Mesothelial cell of epicardium (in vitro differentiated cells): Measurements from ENCODE around the gene SOWAHD. TPM values are rescaled to one million over a fixed set of nuclear protein-coding genes. Genes with fewer than 3 reads are reported as not detected.
A peak's percentile ranks its signal among the peaks of the same experiment; 100 is the strongest.
"Not testable (repeated sequence)": the region's sequence is repeated elsewhere in the genome, so short reads cannot be mapped to it uniquely, and the experiment has no call there.

ENCODE experiments used
- DNase-seq, 2 experiments: peaks; one replicate each; pipeline ENCODE4 v3.0.0; 2021; ENCODE audit warnings: low spot score in 2 of 2; ENCODE audit not compliant: unreplicated experiment in 2 of 2
- H3K27ac Mint-ChIP-seq: 2 replicates; pipeline ENCODE4 v1.8.0; 2021; ENCODE audit warnings: mixed read lengths
- H3K27me3 Mint-ChIP-seq: 2 replicates; pipeline ENCODE4 v1.8.0; 2021; ENCODE audit warnings: low read depth, mixed read lengths
- H3K36me3 Mint-ChIP-seq: 2 replicates; pipeline ENCODE4 v1.8.0; 2021; ENCODE audit warnings: mixed read lengths
- H3K4me1 Mint-ChIP-seq: 2 replicates; pipeline ENCODE4 v1.8.0; 2021; ENCODE audit warnings: mixed read lengths
- H3K4me3 Mint-ChIP-seq: 2 replicates; pipeline ENCODE4 v1.8.0; 2021; ENCODE audit warnings: mild to moderate bottlenecking, moderate library complexity, mixed read lengths
- H3K9me3 Mint-ChIP-seq: 2 replicates; pipeline ENCODE4 v1.8.0; 2021; ENCODE audit warnings: mixed read lengths
- total RNA-seq: library from RNA; stranded (reverse); gene quantifications from 3 replicates; pipeline ENCODE4 v1.2.1, GENCODE V29; 2021
- TF ChIP-seq, protein P1 (sequence below): fragments of 200-600 bp; sonication (generic); IDR thresholded peaks from one replicate; pipeline ENCODE4 v1.5.0; 2021; ENCODE audit warnings: antibody characterized with exemption; ENCODE audit not compliant: unreplicated experiment

The SOWAHD gene
- total RNA-seq, 1 donor from 2014 or later: not detected

DNA sequence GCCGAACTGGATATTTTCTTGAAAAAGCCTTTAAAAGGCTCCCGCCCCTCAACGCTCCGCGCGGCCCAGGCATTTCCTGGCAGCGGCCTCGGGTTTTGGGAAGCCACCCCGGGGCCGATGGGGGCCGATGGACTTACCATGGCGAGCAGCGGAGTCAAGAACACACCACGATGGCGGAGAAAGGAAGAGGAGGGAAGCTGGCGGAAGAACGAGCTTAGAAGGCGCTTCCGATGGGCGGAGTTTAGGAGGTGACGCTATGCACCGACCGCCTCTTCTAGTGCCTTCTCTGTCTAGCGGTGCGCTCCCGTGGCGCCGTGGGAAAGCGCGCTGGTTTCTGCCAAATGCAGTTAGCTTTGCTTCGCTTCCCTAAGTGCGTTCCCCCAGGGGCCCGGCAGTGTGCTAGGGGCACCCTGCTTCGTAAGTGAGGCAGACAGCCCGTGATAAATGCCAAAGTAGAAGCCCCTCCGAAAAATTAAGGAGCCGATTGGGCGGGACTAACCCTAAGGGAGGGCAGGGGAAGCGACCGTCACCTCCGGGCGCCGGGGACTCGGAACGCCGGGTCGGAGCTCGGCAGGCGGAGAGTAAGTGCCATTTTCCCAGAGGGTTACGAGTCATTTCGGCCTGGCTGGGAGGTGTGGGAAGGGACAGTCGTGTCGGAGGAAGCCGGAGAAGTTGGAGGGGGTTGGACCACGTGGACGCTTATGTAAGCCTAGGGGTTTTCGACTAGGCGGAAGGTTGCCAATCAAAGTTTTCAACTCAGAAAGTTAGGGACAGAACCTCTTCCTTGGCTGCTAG lies 33.2 kb downstream of the SOWAHD start, which contains the start of gene RPL39:
RPL39 (minus strand) TSS at position 194 of the 795 bp plus-strand sequence; CDS start at position 140, 54 bp downstream.
- H3K9me3 Mint-ChIP-seq: peaks cover 4% of the 10 kb centered on the region
- H3K36me3 Mint-ChIP-seq: peaks cover 2% of the 10 kb centered on the region
- no peaks in the 10 kb centered on the region for H3K27me3 Mint-ChIP-seq
- peak within 1 kb of the TSS; percentile 97 for H3K27ac Mint-ChIP-seq
- H3K4me3 Mint-ChIP-seq: peak within 1 kb of the TSS; percentile 94
- peak; percentile 57 to 75 for DNase-seq
- H3K4me1 Mint-ChIP-seq: peaks cover 15% of the 10 kb centered on the region
- TF ChIP-seq, protein P1, sequence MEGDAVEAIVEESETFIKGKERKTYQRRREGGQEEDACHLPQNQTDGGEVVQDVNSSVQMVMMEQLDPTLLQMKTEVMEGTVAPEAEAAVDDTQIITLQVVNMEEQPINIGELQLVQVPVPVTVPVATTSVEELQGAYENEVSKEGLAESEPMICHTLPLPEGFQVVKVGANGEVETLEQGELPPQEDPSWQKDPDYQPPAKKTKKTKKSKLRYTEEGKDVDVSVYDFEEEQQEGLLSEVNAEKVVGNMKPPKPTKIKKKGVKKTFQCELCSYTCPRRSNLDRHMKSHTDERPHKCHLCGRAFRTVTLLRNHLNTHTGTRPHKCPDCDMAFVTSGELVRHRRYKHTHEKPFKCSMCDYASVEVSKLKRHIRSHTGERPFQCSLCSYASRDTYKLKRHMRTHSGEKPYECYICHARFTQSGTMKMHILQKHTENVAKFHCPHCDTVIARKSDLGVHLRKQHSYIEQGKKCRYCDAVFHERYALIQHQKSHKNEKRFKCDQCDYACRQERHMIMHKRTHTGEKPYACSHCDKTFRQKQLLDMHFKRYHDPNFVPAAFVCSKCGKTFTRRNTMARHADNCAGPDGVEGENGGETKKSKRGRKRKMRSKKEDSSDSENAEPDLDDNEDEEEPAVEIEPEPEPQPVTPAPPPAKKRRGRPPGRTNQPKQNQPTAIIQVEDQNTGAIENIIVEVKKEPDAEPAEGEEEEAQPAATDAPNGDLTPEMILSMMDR: no peak

DNA sequence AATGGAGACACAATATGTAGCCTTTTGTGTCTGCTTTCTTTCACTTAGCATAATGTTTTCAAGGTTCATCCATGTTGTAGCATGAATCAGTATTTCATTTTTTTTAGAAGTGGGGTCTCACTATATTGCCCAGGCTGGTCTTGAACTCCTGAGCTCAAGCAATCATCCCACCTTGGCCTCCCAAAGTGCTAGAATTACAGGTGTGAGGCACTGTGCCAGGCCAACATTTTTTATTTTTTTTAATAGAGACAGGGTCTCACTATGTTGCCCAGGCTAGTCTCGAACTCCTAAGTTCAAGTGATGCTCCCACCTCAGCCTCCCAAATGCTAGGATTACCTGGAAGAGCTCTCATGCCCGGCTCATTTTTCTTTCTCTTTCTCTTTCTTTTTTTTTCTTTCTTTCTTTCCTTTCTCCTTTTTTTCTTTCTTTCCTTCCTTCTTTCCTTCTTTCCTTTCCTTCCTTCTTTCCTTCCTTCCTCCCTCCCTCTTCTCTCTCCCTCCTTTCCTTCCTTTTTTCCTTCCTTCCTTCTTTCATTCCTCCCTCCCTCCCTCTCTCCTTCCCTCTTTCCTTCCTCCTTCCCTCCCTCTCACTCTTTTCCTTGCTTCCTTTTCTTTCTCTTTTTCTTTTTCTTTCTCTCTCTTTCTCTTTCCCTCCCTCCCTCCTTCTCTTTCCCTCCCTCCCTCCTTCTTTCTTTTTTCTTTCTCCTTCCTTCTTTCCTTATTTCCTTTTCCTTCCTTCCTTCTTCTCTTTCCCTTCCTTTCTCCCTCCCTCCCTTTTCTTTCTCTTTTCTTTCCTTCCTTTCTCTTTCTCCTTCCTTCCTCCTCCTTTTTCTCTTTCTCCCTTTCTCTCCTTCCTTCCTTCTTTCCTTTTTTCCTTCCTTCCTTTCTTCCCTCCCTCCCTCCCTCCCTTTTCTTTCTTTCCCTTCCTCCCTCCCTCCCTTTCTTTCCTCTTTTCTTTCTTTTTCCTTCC lies 43.1 kb downstream of the SOWAHD start:
- no peak for DNase-seq
- Mint-ChIP-seq H3K9me3 (peaks cover 23% of the 10 kb centered on the region), H3K36me3 (peaks cover 2% of the 10 kb centered on the region), H3K27ac (no peak overlapping the region), H3K4me3 (no peak overlapping the region), H3K4me1 (no peaks in the 10 kb centered on the region), H3K27me3 (no peaks in the 10 kb centered on the region)
- TF ChIP-seq, protein P1: no peak

DNA sequence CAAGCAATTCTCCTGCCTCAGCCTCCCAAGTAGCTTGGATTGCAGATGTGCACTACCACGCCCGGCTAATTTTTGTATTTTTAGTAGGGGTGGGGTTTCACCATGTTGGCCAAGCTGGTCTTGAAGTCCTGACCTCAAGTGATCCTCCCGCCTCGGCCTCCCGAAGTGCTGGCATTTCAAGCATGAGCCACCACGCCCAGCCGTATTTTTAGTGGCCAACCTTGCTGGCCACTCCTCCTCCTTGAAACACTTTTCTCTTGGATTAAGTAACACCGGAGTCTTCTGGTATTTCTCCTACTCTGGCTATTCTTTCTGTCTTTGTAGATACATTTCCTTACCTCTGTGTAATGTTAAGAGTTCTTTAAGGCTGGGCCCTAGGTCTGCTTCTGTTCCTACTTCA lies 44.2 kb downstream of the SOWAHD start:
- H3K36me3 Mint-ChIP-seq: peaks cover 2% of the 10 kb centered on the region
- H3K27ac Mint-ChIP-seq: no peak overlapping the region
- TF ChIP-seq, protein P1: no peak
- H3K4me1 Mint-ChIP-seq: no peaks in the 10 kb centered on the region
- H3K4me3 Mint-ChIP-seq: no peak overlapping the region
- H3K27me3 Mint-ChIP-seq: no peaks in the 10 kb centered on the region
- no peak for DNase-seq
- H3K9me3 Mint-ChIP-seq: peaks cover 28% of the 10 kb centered on the region

DNA sequence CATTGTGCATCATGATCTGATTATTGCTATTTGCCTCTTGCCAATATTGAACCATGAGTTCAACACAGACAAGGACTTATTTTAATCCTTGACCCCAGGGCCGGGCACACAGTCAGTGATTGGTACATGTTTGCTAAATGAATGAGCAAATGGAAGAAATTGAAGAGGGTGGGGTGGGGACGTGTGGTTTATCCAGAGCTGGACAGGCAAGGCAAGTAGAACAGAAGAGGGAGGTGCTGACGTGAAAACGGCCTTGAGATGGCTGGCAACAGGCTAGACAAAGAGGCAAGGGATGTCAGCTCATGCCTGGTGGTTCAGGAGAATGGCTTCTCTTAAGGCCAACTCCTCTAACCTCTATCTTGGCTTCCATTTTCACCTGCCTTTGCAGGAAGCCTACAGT lies 50.1 kb downstream of the SOWAHD start:
- not testable (repeated sequence) for H3K36me3 Mint-ChIP-seq, H3K27ac Mint-ChIP-seq, H3K4me1 Mint-ChIP-seq, H3K4me3 Mint-ChIP-seq, H3K27me3 Mint-ChIP-seq, DNase-seq
- H3K9me3 Mint-ChIP-seq: peaks cover 30% of the 10 kb centered on the region

DNA sequence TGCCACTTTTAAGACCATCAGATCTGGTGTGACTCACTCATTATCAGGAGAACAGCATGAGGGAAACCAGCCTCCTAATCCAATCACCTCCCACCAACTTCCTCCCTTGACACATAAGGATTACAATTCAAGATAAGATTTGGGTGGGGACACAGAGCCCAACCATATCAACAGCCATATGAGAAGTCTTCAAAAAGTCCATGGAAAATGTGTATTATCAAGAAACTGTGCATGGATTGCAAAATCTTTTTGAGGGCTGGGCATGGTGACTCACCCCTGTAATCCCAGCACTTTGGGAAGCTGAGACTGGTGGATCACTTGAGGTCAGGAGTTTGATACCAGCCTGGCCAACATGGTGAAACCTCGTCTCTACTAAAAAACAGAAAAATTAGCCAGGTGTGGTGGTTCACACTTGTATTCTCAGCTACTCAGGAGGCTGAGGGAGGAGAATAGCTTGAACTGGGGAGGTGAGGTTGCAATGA lies 50.8 kb downstream of the SOWAHD start:
- Mint-ChIP-seq H3K4me3 (no peak overlapping the region), H3K4me1 (no peaks in the 10 kb centered on the region), H3K27me3 (no peaks in the 10 kb centered on the region), H3K36me3 (peaks cover 2% of the 10 kb centered on the region), H3K9me3 (peaks cover 30% of the 10 kb centered on the region), H3K27ac (no peak overlapping the region)
- DNase-seq: no peak
- TF ChIP-seq, protein P1: no peak

Other genes starting within 250 kb of the SOWAHD start
- 21.6 to 24.9 TPM (median 22.3 TPM) in 3 replicates for gene STEEP1, start 193.2 kb upstream of the SOWAHD start, total RNA-seq
- 48.8 to 54.1 TPM (median 50.1 TPM) in 3 replicates for gene UBE2A, start 184.0 kb upstream of the SOWAHD start, total RNA-seq
- 11.0 to 11.6 TPM (median 11.0 TPM) in 3 replicates for gene NKRF, start 152.2 kb upstream of the SOWAHD start, total RNA-seq
- gene SEPTIN6, start 65.4 kb upstream of the SOWAHD start, total RNA-seq: 57.6 to 62.7 TPM (median 58.1 TPM) in 3 replicates
- gene RPL39, start 33.0 kb downstream of the SOWAHD start, total RNA-seq: 2,086 to 2,208 TPM (median 2,190 TPM) in 3 replicates
- gene UPF3B, start 94.4 kb downstream of the SOWAHD start, total RNA-seq: 20.7 to 21.5 TPM (median 20.8 TPM) in 3 replicates
- 9.1 to 11.7 TPM (median 9.7 TPM) in 3 replicates for gene RNF113A, start 113.1 kb downstream of the SOWAHD start, total RNA-seq
- gene NDUFA1, start 113.2 kb downstream of the SOWAHD start, total RNA-seq: 54.7 to 57.4 TPM (median 57.3 TPM) in 3 replicates
- not detected in 3 replicates for gene AKAP14, start 137.3 kb downstream of the SOWAHD start, total RNA-seq
- 9.0 to 10.0 TPM (median 9.3 TPM) in 3 replicates for gene NKAP, start 185.2 kb downstream of the SOWAHD start, total RNA-seq